ENCODE measurements around the gene AKAP12.

- TF ChIP-seq, protein P1, sequence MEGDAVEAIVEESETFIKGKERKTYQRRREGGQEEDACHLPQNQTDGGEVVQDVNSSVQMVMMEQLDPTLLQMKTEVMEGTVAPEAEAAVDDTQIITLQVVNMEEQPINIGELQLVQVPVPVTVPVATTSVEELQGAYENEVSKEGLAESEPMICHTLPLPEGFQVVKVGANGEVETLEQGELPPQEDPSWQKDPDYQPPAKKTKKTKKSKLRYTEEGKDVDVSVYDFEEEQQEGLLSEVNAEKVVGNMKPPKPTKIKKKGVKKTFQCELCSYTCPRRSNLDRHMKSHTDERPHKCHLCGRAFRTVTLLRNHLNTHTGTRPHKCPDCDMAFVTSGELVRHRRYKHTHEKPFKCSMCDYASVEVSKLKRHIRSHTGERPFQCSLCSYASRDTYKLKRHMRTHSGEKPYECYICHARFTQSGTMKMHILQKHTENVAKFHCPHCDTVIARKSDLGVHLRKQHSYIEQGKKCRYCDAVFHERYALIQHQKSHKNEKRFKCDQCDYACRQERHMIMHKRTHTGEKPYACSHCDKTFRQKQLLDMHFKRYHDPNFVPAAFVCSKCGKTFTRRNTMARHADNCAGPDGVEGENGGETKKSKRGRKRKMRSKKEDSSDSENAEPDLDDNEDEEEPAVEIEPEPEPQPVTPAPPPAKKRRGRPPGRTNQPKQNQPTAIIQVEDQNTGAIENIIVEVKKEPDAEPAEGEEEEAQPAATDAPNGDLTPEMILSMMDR (IDR thresholded peaks at IDR 0.05), result no peak
- TF ChIP-seq POLR2A (IDR thresholded peaks at IDR 0.05), result no peak
- TF ChIP-seq POLR2AphosphoS5 (IDR thresholded peaks at IDR 0.05), result no peak
- no peak for TF ChIP-seq EP300 (IDR thresholded peaks at IDR 0.05; ENCODE audit: low read depth)
These were observed 66.6 kb downstream of the AKAP12 start for GRCh38 chr6:151306269-151306783.
